Measurements from ENCODE around the gene REC8.
A peak's percentile ranks its signal among the peaks of the same experiment; 100 is the strongest.
"Not testable (repeated sequence)": the region's sequence is repeated elsewhere in the genome, so short reads cannot be mapped to it uniquely, and the experiment has no call there.

Gene REC8

DNA sequence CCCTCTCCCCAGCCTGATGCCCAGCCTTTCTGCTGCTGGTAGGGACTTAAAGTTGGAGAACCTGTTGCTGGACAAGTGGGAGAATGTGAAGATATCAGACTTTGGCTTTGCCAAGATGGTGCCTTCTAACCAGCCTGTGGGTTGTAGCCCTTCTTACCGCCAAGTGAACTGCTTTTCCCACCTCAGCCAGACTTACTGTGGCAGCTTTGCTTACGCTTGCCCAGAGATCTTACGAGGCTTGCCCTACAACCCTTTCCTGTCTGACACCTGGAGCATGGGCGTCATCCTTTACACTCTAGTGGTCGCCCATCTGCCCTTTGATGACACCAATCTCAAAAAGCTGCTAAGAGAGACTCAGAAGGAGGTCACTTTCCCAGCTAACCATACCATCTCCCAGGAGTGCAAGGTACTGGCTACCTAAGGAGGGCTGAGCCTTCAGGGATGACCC lies 35.2 kb downstream of the REC8 start:
- DNase-seq: no peak

DNA sequence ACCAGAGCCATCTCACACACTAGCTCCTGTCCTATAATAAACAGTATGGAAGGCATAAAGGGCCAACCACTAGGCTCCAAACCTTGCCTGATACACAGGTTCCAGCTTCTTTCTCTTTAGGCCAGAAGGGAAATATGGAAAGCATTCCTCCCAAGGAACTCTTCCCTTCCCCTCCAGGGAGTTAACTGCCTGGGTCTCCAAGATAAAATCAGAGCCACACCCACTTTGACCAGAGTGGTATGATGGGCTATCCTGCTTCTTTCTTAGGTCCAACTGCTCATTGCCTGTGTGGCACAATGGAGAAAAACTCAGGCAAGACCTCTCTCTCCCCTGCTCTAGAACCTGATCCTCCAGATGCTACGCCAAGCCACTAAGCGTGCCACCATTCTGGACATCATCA lies 35.7 kb downstream of the REC8 start:
- DNase-seq: peak; percentile 3

DNA sequence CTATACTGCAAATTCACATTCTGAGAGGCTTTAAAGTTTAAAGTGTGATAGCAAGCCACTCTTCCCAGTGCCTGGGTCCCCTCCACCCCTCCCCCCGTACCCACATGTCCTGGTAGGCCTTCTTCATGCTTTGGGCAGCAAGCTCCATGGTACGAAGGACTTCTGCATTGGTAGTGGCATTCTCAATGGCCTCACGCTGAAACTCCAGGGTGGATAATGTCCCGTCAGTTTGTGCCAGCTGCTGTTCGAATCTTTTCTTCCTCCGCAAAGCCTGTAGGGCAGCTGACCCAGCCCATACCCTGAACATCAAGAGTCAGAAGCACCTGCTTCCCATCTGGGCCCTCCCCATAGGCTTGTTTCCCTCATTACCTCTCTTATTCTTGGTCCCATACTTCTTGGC lies 39.4 kb downstream of the REC8 start:
- DNase-seq: no peak

GRCh38 chr14:24212924-24213865 lies 41.3 kb downstream of the REC8 start, which contains the start of gene CHMP4A:
Gene CHMP4A, minus strand, starts transcription at chr14:24213488. Its CDS starts 49 bp downstream, at chr14:24213439.
- DNase-seq: peak; percentile 97

DNA sequence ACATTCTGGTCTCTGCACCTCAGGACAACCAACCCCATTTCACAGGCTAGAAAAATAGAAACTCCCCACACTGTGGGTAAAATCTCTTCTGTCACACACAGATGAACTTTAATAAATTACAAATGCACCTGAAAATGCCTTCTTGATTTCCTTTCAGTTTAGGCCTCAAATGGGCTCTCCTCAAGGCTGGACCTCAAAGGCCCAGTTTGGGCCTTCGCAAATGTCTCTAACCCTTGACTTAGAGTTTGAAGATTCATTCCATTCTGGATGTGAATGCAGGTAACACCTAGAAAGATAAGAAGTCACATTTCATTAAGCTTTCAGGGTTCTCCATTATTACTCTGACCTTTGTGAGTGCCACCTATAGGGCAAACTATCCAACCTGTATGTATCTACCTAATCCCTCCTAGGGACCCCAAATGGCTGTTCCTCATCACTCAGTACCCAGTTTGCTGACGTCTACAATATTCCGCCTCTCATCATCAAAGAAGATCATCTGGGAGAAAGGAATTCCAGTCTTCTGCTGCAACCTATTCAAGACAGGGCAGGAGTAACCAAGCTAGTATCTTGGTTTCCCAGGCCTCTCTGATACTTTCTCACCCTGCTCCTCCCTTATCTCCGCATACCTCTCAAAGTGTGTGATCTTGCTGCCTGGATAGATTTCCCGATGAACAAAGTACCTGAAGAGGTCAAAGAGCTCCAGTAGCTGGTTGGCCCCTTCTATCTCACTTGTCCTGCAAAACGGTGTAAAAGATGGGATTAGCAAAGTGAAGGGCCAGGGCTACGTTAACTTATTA lies 42.2 kb downstream of the REC8 start:
- no peak for DNase-seq

GRCh38 chr14:24215495-24216344 lies 43.8 kb downstream of the REC8 start, which contains the start of gene MDP1:
Gene MDP1, minus strand, starts transcription at chr14:24216066. Its CDS starts 111 bp downstream, at chr14:24215955.
- peak; percentile 92 for DNase-seq

GRCh38 chr14:24216345-24216699 lies 44.4 kb downstream of the REC8 start:
- no peak for DNase-seq

- not testable (repeated sequence) for DNase-seq
Measured at GRCh38 chr14:24216876-24217275, 45.0 kb downstream of the REC8 start.

DNA sequence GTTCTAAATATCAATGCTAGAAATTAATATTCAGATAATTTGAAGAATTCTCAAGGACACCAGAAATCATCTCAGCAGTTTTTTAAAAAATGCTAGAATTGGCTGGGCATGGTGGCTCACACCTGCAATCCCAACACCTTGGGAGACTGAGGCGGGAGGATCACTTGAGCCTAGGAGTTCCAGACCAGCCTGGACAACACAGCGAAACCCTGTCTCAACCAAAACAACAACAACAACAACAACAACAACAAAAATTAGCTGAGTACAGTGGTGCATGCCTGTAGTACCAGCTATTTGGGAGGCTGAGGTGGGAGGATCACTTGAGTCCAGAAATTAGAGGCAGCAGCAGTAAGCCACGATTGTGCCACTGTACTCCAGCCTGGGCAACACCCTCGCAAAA lies 47.2 kb downstream of the REC8 start:
- no peak for DNase-seq

DNA sequence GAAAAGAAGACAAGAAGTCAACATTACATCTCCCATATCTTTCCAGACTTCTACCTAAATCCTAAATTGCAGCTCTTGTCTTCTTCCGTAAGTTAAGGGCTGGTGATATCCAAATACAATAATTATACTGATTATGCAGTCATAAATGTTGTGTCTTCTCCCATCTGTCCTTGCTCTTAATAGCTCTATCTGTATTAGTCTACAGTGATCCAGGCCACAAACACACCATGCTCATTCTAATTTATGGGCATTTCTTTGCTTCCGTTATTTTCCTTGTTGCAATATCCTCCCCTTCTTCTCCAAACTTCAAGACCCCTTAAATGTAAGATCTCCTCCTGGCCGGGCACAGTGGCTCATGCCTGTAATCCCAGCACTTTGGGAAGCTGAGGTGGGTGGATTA lies 47.6 kb downstream of the REC8 start:
- DNase-seq: no peak

- DNase-seq: not testable (repeated sequence)
Measured at GRCh38 chr14:24222987-24223386, 51.1 kb downstream of the REC8 start.

DNA sequence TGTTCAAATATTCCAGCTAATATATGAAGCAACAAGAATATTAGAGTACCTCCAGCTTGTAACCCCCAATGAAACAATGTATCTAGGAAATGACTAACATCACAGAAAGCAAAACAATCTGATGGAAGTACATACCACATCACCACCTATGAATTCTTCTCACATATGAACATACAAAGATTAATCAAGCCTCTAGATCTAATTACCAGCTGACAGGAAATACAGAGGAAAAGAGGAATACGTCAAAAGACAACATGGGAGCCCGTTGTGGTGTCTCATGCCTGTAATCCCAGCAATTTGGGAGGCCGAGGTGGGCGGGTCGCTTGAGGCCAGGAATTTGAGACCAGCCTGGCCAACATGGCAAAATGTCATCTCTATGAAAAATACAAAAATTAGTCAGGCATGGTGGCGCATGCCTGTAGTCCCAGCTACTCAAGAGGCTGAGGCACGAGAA lies 52.8 kb downstream of the REC8 start:
- no peak for DNase-seq

GRCh38 chr14:24226473-24226872 lies 54.6 kb downstream of the REC8 start:
- DNase-seq: no peak

DNA sequence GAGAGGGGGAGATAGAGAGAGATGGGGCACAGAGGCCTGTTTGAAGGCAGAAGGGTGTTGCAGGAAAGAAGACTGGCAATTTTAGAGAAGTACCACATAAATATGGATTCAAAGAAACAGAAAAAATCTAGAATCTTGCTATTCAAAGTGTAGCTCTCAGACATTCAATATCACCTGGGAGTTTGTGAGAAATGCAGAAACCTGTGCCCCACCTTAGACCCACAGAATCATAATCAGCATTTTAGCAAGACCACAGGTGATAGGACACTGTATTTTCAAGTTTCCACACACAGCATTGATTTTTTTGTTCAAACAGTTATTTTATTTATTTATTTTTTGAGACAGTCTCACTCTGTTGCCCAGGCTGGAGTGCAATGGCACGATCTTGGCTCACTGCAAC lies 57.0 kb downstream of the REC8 start:
- no peak for DNase-seq

All from OCI-M1 (cell line).